Upper lobe of left lung (tissue), 6 donors: Measurements from ENCODE around the gene DHX57. TPM values are rescaled to one million over a fixed set of nuclear protein-coding genes. Genes with fewer than 3 reads are reported as not detected.

Experiments
- ATAC-seq, 2 donors: fragments of 200-7000 bp; cut with Tn5 transposase; one replicate each; pipeline ENCODE4 v1.9.1; 2022; ENCODE audit warnings: mild to moderate bottlenecking in 2 of 2, moderate library complexity in 2 of 2; ENCODE audit not compliant: low FRiP score in 2 of 2
- DNase-seq, 2 donors: peaks; one replicate each; pipeline ENCODE4 v3.0.0-alpha.2; 2019 to 2020
- H3K27ac ChIP-seq, 4 donors: fragments of 200-600 bp; sonication (generic); one replicate each; pipeline ENCODE4 v1.5.1; 2016 to 2019
- H3K27me3 ChIP-seq, 4 donors: fragments of 200-600 bp; sonication (generic); one replicate each; pipeline ENCODE4 v1.5.1; 2017 to 2019
- H3K36me3 ChIP-seq, 4 donors: fragments of 200-600 bp; sonication (generic); one replicate each; pipeline ENCODE4 v1.5.1; 2016 to 2019
- H3K4me1 ChIP-seq, 4 donors: fragments of 200-600 bp; sonication (generic); one replicate each; pipeline ENCODE4 v1.5.1; 2018 to 2019
- H3K4me3 ChIP-seq, 4 donors: fragments of 200-600 bp; sonication (generic); one replicate each; pipeline ENCODE4 v1.5.1; 2017 to 2019; ENCODE audit warnings: mild to moderate bottlenecking in 2 of 4, moderate library complexity in 1 of 4
- H3K9me3 ChIP-seq, 4 donors: fragments of 200-600 bp; sonication (generic); one replicate each; pipeline ENCODE4 v1.5.1; 2018 to 2019
- CTCF ChIP-seq, 6 experiments: fragments of 450-650 bp in 4 of 6; fragments of 200-600 bp in 2 of 6; sonication (generic) in 2 of 6; IDR thresholded peaks; one replicate each; pipeline ENCODE4 v1.5.1; 2016 to 2019; ENCODE audit warnings: antibody characterized with exemption in 6 of 6
- EP300 ChIP-seq, 4 donors: sonication (generic); formaldehyde crosslinking; IDR thresholded peaks; one replicate each; pipeline ENCODE4 v1.5.1; 2017; ENCODE audit warnings: antibody characterized with exemption in 4 of 4, control low read depth in 2 of 4
- POLR2A ChIP-seq, 4 donors: fragments of 450-650 bp; IDR thresholded peaks; one replicate each; pipeline ENCODE4 v1.5.1; 2016 to 2017; ENCODE audit warnings: antibody characterized with exemption in 4 of 4, mild to moderate bottlenecking in 2 of 4
- POLR2AphosphoS5 ChIP-seq, 2 donors: sonication (generic); formaldehyde crosslinking; IDR thresholded peaks; one replicate each; pipeline ENCODE4 v1.5.1; 2017; ENCODE audit warnings: antibody characterized with exemption in 2 of 2
- WGBS, 2 donors: methylation state at CpG; one replicate each; pipeline ENCODE4 v1.1.5; 2017 to 2018; 5-methylcytosine and 5-hydroxymethylcytosine counted together
- total RNA-seq, 6 donors: library from RNA; depleted of rRNA in 4 of 6; stranded (reverse); fragments of >200 nt in 4 of 6; gene quantifications; one replicate each; pipeline versions ENCODE4 v1.1.0 to v1.2.1, GENCODE V29; 2016 to 2021
- donor health status: DM: no; HTN: no; CAD: no; lungs with moderate emphysema.
- donor health status: DM: no; HTN: yes; CAD: no; lungs with severe emphysema.

DHX57 gene
- 10 to 100 TPM in 5 of 6 donors, 1 to 10 TPM in 1; 8.0 to 45.1 (median 15.3) TPM for total RNA-seq

- Histone ChIP-seq H3K4me3 (peak within 1 kb of the TSS; percentile 72 to 89 (median 80)), H3K27me3 (no peaks in the 10 kb centered on the region), H3K4me1 (peaks cover 14 to 17% (median 15%) of the 10 kb centered on the region in 4 donors), H3K36me3 (no peaks in the 10 kb centered on the region), H3K9me3 (no peaks in the 10 kb centered on the region), H3K27ac (peak within 1 kb of the TSS; percentile 32 to 78 (median 64))
- DNase-seq (peak; percentile 94 to 95), ATAC-seq (peak; percentile 98 to 100)
- 1 to 2% methylated on average over 24 to 27 of the region's 52 CpGs for WGBS, 2 donors
- TF ChIP-seq POLR2A (IDR thresholded peaks at IDR 0.05) (peak in 1 of 4 donors; percentile 61), POLR2AphosphoS5 (IDR thresholded peaks at IDR 0.05) (peak; percentile 33 to 50), CTCF (IDR thresholded peaks at IDR 0.05) (no peak)
Measured at GRCh38 chr2:38875576-38876367, at the start of gene DHX57, which contains the start of gene MORN2. Gene DHX57, minus strand, starts transcription at chr2:38875934. Its CDS starts 7,529 bp downstream, at chr2:38868405. Gene MORN2, plus strand, starts transcription at chr2:38875976.

- Histone ChIP-seq H3K9me3 (no peaks in the 10 kb centered on the region), H3K4me1 (no peaks in the 10 kb centered on the region), H3K4me3 (no peak overlapping the region), H3K36me3 (no peaks in the 10 kb centered on the region), H3K27me3 (no peaks in the 10 kb centered on the region), H3K27ac (no peak overlapping the region)
- WGBS, 2 donors, result 93 to 100% methylated on average over 2 of the region's 2 CpGs
- DNase-seq (no peak), ATAC-seq (no peak)
- TF ChIP-seq POLR2A (IDR thresholded peaks at IDR 0.05) (no peak), CTCF (IDR thresholded peaks at IDR 0.05) (no peak), POLR2AphosphoS5 (IDR thresholded peaks at IDR 0.05) (no peak), EP300 (IDR thresholded peaks at IDR 0.05) (no peak)
Measured at GRCh38 chr2:38922902-38923301, 47.2 kb upstream of the DHX57 start.

- WGBS, 2 donors, result 89 to 93% methylated on average over 4 of the region's 4 CpGs
- Histone ChIP-seq H3K27me3 (no peaks in the 10 kb centered on the region), H3K27ac (no peak overlapping the region), H3K9me3 (no peaks in the 10 kb centered on the region), H3K36me3 (no peaks in the 10 kb centered on the region), H3K4me3 (no peak overlapping the region), H3K4me1 (no peaks in the 10 kb centered on the region)
- TF ChIP-seq CTCF (IDR thresholded peaks at IDR 0.05) (no peak), EP300 (IDR thresholded peaks at IDR 0.05) (no peak)
- ATAC-seq (no peak), DNase-seq (no peak)
Measured at GRCh38 chr2:38922389-38922788, 46.7 kb upstream of the DHX57 start.

- ATAC-seq, result no peak
- DNase-seq, result no peak
- no peak overlapping the region for H3K27ac ChIP-seq
- H3K9me3 ChIP-seq, result no peaks in the 10 kb centered on the region
- no peak for TF ChIP-seq POLR2A (IDR thresholded peaks at IDR 0.05)
- TF ChIP-seq EP300 (IDR thresholded peaks at IDR 0.05), result no peak
- no peak for TF ChIP-seq POLR2AphosphoS5 (IDR thresholded peaks at IDR 0.05)
- TF ChIP-seq CTCF (IDR thresholded peaks at IDR 0.05), result no peak
- H3K4me3 ChIP-seq, result no peak overlapping the region
- 70 to 74% methylated on average over 1 of the region's 1 CpG for WGBS, 2 donors
- H3K4me1 ChIP-seq, result no peaks in the 10 kb centered on the region
- H3K36me3 ChIP-seq, result no peaks in the 10 kb centered on the region
- H3K27me3 ChIP-seq, result no peaks in the 10 kb centered on the region
Measured at GRCh38 chr2:38912619-38913018, 36.9 kb upstream of the DHX57 start.

- no peak for ATAC-seq
- H3K4me3 ChIP-seq, result no peak overlapping the region
- H3K4me1 ChIP-seq, result no peaks in the 10 kb centered on the region
- WGBS, 2 donors, result 82 to 89% methylated on average over 1 of the region's 1 CpG
- DNase-seq, result no peak
- no peaks in the 10 kb centered on the region for H3K27me3 ChIP-seq
- no peak for TF ChIP-seq EP300 (IDR thresholded peaks at IDR 0.05)
- TF ChIP-seq POLR2A (IDR thresholded peaks at IDR 0.05), result no peak
- TF ChIP-seq POLR2AphosphoS5 (IDR thresholded peaks at IDR 0.05), result no peak
- no peak for TF ChIP-seq CTCF (IDR thresholded peaks at IDR 0.05)
- H3K9me3 ChIP-seq, result no peaks in the 10 kb centered on the region
- H3K36me3 ChIP-seq, result no peaks in the 10 kb centered on the region
- no peak overlapping the region for H3K27ac ChIP-seq
Measured at GRCh38 chr2:38911191-38911590, 35.5 kb upstream of the DHX57 start.
